HG02981 (cell line): ENCODE results near the gene SINHCAF.
A peak's percentile ranks its signal among the peaks of the same experiment; 100 is the strongest.
"Not testable (repeated sequence)": the region's sequence is repeated elsewhere in the genome, so short reads cannot be mapped to it uniquely, and the experiment has no call there.

ENCODE experiments used
- ATAC-seq: cut with Tn5 transposase; IDR thresholded peaks from one replicate; pipeline ENCODE4 v1.9.1; 2021; ENCODE audit warnings: mild to moderate bottlenecking, moderate library complexity; ENCODE audit not compliant: unreplicated experiment

SINHCAF gene, protein sequence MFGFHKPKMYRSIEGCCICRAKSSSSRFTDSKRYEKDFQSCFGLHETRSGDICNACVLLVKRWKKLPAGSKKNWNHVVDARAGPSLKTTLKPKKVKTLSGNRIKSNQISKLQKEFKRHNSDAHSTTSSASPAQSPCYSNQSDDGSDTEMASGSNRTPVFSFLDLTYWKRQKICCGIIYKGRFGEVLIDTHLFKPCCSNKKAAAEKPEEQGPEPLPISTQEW

DNA sequence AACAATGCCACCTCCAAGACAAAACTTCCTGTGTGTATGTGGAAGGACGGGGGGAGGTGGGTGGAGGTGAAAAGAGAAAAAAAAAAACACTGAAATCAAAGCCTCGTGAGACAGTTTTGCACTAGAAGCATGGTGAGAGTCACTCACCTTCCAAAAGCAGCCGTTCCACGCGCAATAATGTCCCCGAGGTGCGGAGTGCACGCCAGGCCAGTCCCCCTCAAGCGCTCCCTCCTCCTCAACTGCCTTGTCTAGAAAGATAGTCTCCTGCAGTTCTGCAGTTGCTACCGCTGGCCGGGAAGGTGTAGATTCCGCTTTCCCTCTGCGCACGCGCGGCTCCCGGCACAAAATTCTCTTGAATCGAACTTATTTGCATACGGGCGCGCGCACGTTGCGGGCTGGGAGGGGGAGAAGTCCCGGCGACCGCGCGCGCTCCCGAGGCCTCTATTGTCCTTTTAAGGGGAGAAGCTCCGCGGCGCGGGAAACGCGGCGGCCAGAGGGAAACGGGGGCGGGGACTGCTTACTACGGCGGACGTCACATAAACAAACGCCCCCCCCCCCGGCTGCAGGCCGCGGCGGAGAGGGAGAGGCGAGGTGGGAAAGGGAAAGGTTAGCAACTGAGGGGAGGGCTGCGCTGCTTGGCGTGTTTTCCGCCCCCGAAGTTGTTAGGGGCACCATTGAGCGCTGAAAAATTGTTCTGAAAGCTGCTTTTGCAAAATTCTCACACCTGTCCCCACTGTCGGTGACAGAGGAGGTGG lies at the start of gene SINHCAF:
SINHCAF (minus strand) TSS at position 274 of the 755 bp plus-strand sequence. CDS start 27,946 bp downstream, outside the sequence.
- peak; percentile 51 for ATAC-seq

DNA sequence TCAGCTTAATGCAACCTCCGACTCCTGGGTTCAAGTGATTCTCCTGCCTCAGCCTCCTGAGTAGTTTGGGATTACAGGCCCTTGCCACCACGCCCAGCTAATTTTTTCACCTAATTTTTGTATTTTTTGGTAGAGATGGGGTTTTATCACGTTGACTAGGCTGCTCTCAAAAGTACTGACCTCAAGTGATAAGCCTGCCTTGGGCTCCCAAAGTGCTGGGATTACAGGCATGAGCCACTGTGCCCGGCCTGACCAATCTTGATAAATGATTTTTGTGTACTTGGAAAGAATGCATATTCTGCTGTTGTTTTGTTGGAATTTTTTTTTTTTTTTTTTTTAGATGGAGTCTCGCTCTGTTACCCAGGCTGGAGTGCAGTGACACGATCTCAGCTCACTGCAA lies 49.5 kb upstream of the SINHCAF start:
- not testable (repeated sequence) for ATAC-seq

DNA sequence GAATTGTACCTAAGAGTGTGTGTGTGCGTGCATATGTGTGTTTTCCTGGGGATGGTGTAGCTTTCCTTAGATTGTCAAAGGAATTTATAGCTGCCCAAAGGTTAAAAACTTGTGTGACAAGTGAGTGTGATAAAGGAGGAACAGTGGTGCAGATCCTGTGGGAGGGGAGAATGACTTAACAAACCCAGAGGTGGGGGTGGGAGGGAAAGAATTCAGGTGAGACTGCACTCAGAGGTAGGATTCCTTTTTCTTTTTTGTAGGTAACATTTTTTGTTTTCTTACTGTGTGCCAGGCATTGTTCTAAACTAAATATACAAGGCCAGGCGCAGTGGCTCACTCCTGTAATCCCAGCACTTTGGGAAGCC lies 45.3 kb upstream of the SINHCAF start:
- no peak for ATAC-seq

DNA sequence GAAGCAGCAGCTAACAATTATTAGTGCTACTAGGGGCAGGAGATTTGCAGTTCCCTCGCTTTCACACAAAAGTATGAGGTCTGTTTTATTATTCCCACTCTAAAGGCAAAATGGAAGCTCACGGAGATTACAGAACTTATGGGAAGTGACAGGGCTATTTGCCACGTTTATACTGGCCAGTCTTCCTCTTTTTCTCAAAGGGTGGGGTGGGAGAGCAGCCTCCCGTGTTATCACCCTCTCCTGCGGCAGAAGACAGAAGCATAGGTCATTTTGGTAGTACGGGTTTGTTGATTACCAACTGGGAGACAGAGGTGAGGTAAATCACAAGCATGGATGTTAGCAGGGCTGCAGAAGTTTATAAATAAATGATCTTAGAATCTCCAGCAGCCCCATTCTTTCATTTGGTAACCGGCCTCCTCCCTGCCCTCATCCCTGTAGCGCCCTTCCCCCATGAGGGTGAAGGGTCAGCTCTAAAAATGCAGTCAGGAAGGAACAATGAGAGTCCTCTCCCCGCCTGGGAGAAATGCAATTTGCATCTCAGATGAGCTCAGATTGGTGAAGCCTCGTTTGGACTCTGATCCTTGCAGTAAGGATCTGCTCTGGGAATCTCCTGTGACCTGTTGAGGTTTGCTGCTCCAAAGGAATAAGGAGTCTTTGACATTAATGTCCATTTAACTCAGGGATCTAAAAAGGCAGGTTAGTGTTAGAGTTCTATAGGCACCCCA lies 44.7 kb upstream of the SINHCAF start:
- ATAC-seq, result no peak

DNA sequence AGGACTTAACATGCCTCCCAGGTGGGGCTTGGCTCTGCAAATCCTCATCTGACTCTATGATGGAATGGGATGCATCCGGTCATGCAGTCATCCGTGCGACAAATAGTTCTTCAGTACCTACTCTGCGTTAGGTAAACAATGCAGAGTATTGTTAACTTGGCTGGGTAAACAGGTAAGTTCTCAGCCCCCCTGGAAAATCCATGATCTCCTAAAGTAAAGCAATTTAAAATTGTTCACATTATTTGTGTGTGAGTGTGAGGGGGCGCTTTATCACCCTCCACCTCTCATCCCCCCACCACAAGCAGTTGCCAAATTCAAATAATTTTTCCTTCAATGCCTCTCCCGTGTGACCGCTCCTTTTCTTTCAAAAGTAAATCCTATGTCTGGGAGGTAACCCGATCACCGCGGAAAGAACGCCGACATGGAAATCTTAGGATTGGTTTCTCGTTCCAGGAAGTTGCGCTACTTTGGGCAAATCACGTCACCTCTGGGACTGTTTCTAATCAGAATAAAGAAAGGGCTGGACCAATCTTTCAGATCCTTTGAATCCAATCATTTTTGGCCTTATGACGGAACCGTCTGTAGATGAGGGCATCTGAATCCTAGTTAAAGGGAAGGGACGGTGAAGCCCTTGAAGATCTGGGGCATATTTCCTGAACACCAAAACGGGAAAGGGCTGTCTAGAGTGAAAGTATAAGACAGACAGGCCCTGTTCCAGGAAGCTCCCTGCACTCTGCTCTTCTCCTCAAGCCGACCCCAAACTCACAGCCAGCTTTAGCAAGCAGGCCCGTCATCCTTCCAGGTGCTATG lies 44.0 kb upstream of the SINHCAF start:
- no peak for ATAC-seq

DNA sequence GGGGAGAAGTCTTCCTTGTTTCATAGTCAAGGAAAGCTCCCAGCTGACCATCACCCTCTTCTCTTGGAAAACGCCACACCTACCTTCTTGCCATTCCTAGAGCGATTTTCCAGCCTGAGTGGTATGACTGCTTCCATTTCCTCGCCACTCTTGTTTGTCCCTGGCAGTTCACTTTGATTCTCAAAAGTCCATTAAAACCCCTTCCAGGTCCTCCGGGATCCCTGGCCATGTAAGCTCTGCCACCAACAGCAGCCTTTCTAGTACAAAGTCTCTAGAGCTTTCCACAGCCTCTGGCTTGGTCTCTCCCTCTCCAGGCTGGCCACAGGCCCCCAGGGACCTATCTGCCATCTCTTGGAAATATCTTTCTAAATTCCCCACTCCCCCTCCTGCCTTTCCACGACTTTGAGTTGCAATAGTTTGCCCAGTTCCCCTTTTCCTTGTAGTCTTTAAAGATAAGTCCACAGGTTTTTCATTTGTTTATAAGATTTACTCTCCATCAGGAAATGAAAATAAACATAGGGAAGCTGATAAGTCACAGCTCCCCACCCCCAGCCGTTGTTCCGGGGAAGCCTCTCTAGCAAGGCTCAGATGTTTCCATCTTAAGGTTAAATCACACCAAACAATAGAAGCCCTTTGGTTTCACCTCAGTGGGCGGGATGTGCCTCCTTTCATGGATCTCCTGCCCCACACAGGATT lies 42.9 kb upstream of the SINHCAF start:
- no peak for ATAC-seq

DNA sequence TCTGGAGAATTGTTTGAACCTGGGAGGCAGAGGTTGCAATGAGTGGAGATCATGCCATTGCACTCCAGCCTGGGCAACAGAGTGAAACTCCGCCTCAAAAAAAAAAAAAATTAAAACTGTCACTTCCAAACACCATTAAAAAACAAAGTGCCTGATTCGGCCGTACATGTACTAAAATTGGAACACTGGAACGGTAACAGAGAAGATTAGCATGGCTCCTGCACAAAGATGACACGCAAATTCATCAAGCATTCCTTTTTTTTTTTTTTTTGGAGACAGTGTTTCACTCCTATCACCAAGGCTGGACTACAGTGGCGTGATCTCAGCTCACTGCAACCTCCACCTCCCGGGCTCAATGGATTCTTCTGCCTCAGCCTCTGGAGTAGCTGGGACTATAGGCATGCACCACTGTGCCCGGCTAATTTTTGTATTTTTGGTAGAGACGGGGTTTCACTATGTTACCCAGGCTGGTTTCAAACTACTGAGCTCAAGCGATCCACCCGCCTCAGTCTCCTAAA lies 40.2 kb upstream of the SINHCAF start:
- no peak for ATAC-seq

DNA sequence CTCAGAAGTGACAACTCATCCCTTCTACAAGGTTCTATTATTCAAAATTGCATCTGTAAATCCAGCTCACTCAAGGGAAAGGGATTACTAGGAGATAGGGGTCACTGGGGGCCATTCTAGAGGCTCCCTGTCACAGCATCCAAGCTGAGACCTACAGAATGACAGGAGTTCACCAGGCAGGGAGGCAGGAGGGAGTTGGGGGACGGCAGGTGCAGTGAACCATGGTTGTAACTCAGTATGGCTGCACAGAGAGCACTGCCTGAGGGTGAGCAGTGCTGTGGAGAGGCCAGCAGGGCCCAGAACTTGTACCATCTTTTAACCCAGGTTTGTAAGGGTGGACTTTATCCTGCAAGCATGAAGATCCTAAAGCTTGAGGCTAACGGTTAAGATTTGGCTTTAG lies 37.9 kb upstream of the SINHCAF start:
- ATAC-seq, result no peak

DNA sequence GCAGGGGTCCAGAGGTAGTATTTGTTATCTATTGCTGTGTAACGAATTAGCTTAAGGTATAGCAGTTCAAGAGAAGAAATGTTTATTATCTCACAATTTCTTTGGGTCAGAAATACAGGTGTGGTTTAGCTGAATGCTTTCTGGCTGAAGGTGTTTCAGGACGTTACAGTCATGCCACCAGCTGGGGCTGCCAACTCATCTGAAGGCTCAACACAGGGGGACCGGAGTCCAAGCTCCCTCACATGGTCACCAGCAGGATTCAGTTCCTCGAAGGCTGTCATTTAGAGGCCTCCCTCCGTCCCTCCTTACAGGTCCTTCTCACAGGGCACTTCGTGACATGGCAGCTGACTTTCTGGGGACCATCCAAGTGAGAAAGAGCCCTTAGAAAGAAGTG lies 37.5 kb upstream of the SINHCAF start:
- peak; percentile 6 for ATAC-seq

DNA sequence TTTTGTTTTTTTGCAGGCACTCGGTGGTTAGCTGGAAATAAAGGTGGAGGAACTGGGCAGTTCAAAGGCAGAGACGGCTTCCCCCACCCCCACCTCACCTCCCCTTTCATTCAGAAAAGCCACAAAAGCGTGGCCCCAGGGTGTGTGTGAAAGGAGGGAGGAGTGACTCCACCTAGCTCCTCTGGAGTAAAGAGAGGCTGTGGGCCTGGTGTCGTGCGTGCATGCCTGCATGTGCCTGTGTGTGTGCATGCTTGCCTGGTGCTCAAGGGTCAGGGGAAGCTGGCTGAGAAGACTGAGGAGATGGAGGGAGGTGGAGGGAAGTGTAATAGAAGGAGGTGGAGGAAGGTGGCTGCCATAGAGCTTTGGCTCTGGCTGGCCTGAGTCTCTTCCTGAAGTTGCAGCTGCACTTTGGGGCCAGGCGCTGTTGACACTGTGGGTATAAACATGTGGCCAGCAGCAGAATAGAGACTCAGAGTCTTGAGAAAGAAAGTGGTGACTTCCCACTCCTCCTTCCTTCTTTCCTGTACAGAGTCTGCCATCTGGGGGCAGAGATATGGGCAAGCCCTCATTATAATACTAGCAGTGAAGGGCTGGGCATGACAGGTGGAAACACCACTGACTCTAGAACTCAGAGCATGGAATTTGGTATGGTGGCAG lies 36.9 kb upstream of the SINHCAF start:
- ATAC-seq, result peak; percentile 64

DNA sequence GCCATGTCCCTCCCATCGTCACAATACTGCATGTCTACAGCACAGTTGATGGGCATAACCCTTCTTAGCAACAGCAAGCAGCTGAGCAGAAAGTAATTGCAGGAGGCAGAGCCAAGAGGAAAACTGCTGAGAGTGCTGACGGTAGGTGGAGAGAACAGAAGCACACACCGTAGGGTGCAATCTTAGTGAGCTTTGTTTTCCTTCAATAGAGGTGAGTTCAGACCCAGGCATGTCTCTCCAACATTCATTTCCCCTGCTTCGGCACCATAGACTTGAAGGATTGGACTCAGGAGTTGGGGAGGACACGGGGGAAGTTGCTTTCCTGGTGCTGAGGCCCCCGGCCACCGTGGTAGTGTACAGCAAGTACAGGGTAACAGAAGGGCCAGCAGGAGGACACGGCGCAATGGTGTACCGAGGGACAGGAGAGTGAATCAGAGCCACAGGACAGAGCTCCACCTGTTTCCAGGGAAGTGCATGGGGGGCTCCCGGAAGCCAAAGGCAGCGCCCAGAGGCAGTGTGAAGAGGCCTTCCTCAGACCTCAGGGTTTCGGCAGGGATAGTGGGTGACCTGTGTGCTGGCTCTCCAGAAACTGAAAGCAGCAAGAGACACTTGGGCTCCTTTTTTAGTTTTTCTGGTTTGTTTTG lies 36.3 kb upstream of the SINHCAF start:
- peak; percentile 34 for ATAC-seq

DNA sequence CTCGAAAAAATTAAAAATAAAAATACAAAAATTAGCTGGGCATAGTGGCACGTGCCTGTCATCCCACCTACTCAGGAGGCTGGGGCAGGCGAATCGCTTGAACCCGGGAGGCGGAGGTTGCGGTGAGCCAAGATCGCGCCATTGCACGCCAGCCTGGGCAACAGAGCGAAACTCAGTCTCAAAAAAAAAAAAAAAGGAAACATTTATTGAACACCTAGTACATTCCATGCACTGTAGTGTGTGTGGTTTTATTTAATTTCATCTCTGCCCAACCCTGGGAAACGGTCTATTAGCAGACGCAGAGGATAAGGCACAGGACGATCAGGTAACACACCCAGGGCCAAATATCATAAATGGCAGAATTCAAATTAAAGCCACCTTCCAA lies 35.8 kb upstream of the SINHCAF start:
- no peak for ATAC-seq

DNA sequence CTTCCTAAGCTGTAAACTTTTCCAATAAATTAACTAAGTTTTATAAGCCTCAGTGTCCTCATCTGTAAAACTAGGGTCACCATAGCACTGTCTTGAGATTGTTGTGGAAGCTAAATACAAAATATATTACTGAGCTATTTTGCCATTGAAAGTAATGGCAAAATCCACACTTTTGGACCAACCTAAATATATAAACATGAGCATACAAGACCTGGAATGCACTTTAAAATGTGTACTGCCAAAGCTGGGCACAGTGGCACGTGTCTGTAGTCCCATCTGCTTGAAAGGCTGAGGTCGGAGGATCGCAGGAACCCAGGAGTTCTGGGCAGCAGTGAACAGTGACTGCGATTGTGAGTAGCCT lies 29.8 kb upstream of the SINHCAF start:
- no peak for ATAC-seq

DNA sequence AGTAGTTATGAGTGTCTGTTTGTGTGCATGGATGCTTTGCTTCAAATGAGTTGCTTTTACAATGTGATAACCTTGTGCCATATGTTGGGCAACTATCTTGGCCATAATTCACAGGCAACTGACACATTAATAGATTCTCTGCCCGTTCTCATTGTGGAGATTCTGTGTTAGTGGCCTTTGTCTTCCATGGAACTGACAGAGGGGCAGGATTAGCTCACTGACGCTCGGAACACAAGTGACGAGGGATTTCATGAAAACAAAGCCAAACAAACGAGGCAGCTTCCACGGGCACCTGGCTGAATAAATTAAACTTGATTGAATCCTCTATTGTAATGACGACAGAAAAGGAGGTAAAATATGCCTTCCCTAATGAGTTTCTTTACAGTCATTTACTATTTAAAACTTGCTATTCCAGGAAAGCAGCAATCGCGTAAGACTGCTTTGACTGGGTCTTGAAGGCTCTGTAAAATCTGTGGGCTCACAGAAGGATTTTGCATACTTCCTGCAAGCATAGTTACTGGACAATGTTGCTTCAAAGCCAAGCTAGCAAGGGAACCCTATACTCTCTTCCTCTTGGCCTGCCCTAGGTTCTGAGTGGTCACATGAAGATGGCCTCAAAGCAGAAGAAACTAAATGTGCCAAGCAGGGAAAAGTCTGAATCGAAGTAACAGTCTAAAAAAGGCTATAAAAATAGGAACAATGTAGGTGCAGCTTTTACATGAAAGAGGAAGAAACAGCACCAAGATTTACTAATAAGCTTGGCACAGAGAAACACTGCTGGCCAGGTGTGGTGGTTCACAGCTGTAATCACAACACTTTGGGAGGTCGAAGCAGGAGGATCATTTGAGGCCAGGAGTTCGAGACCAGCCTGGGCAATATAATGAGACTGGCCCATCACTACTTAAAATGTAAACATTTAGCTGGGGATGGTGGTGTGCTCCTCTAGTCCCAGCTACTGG lies 28.1 kb upstream of the SINHCAF start:
- no peak for ATAC-seq

DNA sequence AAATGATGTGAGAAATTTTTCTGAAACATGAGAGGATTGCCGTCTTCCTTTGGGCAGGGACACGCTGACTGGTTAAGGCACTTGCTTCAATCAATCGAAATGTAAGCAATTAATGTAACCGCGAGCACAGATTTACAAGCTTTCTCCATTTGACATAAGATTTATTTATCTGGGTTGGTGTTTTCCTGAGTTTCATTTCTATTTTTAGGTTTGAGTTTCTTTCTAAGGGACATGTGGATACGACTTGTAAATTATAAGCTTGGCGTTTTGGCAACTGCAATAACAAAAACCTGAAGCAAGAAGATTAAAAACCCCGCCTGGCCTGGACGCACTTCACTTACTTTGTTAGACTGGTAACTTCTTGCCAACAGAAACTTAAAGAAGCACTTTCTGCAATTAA lies 20.3 kb upstream of the SINHCAF start:
- no peak for ATAC-seq

DNA sequence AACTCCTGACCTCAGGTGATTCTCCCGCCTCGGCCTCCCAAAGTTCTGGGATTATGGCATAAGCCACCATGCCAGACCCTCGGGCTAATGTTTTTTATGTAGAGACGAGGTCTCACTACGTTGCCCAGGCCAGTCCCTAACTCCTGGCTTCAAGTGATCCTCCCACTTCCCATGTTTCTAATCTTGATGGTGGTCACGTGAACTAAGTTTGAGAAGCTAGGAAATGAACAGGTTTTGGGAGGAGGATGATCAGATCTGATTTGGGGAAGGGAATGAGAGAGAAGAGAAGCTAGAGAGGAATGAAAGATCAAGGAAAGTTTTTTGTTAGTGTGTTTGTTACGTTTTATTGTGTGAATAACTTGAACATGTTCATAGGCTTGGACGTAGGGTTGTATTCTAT lies 17.2 kb upstream of the SINHCAF start:
- no peak for ATAC-seq

DNA sequence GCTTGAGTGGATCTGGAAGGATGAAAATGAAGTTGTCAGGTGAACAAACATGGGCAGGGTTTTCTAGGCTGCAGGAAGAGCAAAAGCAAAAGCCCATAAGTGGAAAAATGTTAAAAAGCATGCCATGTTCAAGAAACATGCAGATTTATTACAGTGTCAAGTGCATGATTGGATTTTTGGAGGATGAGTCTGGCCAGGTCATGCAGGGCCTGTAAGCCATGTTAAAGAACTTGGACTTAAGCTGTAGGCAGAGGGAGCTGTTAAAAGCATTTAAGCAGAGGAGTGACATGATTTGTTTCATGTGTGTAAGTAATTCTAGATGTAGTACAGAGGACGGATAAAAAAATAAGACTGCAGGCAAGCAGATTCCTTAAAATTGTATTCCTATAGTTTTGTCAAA lies 16.3 kb upstream of the SINHCAF start:
- ATAC-seq, result no peak

DNA sequence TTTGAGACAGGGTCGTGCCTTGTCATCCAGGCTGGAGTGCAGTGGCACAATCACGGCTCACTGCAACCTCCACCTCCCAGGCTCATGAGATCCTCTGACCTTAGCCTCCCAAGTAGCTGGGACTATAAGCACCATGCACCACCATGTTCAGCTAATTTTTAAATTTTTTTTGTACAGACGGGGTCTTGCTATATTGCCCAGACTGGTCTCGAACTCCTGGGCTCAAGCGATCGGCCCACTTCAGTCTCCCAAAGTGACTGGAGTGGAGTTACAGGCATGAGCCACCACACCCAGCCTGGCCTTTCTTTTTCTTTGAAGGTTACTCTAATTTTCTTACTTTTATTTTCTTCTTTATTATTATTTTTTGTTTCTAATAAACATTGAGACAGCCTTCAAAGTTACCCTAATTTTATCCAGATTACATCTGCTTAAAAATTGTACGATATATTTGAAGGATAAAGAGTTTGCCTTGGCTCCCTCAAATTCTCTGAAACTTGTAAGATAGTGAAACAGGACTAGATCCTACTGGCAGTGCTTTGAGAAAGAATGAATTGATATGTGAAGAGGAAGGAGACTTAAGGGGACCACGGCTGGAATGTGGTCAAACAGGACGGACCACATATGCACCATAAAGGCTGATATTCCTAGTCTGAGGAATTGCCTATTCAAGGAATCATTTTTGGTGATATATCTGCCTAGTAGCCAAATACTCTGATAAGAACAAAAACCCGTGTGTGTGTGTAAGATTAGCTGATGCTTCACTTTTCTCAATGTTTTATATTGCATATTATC lies 14.1 kb upstream of the SINHCAF start:
- ATAC-seq, result no peak
